ENCODE data around the gene GDI1. TPM values are rescaled to one million over a fixed set of nuclear protein-coding genes. Genes with fewer than 3 reads are reported as not detected.

Gene GDI1
- total and polyA plus RNA-seq, 2 of the 8 experiments (the other 6 are each of a cell fraction or from before 2014, with no cell fraction given) = 83.1 to 136 TPM

GRCh38 chrX:154481911-154482601 lies 45.1 kb downstream of the GDI1 start:
- Histone ChIP-seq H2BK12ac (ENCODE audit: low read depth, low read length) (no peak overlapping the region), H2BK15ac (ENCODE audit: low read length) (no peak overlapping the region), H2BK5ac (ENCODE audit: low read depth, low read length) (no peak overlapping the region), H3K18ac (ENCODE audit: extremely low read depth, low read length) (no peak overlapping the region), H3K4ac (replicated peaks; ENCODE audit: insufficient read length, low read depth, low read length) (no peak overlapping the region), H3K9me3 (ENCODE audit: insufficient read depth in 2 of 2, low read depth in 1 of 2, low read length in 1 of 2) (no peaks in the 10 kb centered on the region), H3K79me2 (ENCODE audit: control insufficient read depth in 1 of 2, insufficient read depth in 2 of 2, low read length in 2 of 2) (no peaks in the 10 kb centered on the region), H4K91ac (replicated peaks; ENCODE audit: insufficient read length, low read length) (no peak overlapping the region), H2BK20ac (ENCODE audit: low read length) (no peak overlapping the region), H2AFZ (ENCODE audit: low read length) (no peak overlapping the region), H4K20me1 (replicated peaks in 1 of 2; ENCODE audit: control insufficient read depth in 1 of 2, insufficient read depth in 2 of 2, low read length in 2 of 2) (peaks cover 0 to 2% of the 10 kb centered on the region in 2 experiments), H3K56ac (replicated peaks; ENCODE audit: insufficient read length, low read depth, low read length) (no peak overlapping the region), H3K14ac (ENCODE audit: insufficient read length) (no peak overlapping the region), H4K5ac (ENCODE audit: insufficient read length, low read depth, low read length) (no peak overlapping the region), H4K8ac (ENCODE audit: extremely low read depth, insufficient read depth, low read length) (no peak overlapping the region), H3K79me1 (ENCODE audit: low read depth, low read length) (no peaks in the 10 kb centered on the region), H3K27ac (ENCODE audit: low read depth, low read length) (no peak overlapping the region), H2AK5ac (ENCODE audit: low read depth, low read length) (no peak overlapping the region), H3K23me2 (ENCODE audit: low read depth, low read length) (peaks cover 3% of the 10 kb centered on the region; the same call in 1 of the 2 replicates), H3K4me3 (ENCODE audit: extremely low read depth in 1 of 4, insufficient read depth in 2 of 4, low read depth in 3 of 4, low read length in 4 of 4) (no peak overlapping the region), H3K4me1 (replicated peaks in 1 of 4; ENCODE audit: control insufficient read depth in 3 of 4, insufficient read depth in 4 of 4, low read length in 3 of 4) (peaks cover 0 to 6% (median 2%) of the 10 kb centered on the region in 4 experiments; a peak in 4 of 7 replicates), H2BK120ac (replicated peaks; ENCODE audit: low read depth, low read length) (no peak overlapping the region), H3K23ac (ENCODE audit: insufficient read length) (no peak overlapping the region), H3K27me3 (replicated peaks in 1 of 4; ENCODE audit: control insufficient read depth in 3 of 4, extremely low read depth in 1 of 4, insufficient read depth in 3 of 4, low read length in 3 of 4) (no peaks in the 10 kb centered on the region), H3K4me2 (ENCODE audit: insufficient read depth in 1 of 2, low read depth in 2 of 2, low read length in 2 of 2) (no peak overlapping the region), H3K36me3 (ENCODE audit: control insufficient read depth in 2 of 4, insufficient read depth in 4 of 4, low read length in 3 of 4) (peaks cover 0 to 13% (median 0%) of the 10 kb centered on the region in 4 experiments; a peak in 2 of 8 replicates), H3K9ac (replicated peaks in 1 of 4; ENCODE audit: extremely low read depth in 1 of 4, low read depth in 3 of 4, low read length in 3 of 4) (no peak overlapping the region)
- DNase-seq (ENCODE audit: low read depth in 1 of 2, low spot score in 2 of 2) (no peak), FAIRE-seq (no peak)
- POLR2A ChIA-PET (ENCODE audit: partially characterized antibody) = interaction anchor here (1.0 to 1.2 kb wide), 2 partner anchors 48 to 84 kb away, joined by 3 read pairs; partner anchors contain the start of gene RPL10
- no peak for TF ChIP-seq POLR2A (IDR thresholded peaks at IDR 0.05; ENCODE audit: control extremely low read depth in 1 of 2, low read depth in 2 of 2, low read length in 2 of 2)
- WGBS, 2 experiments (ENCODE audit: extremely low coverage in 1 of 2, insufficient coverage in 1 of 2, insufficient read length in 1 of 2, insufficient replicate concordance in 2 of 2, low coverage in 1 of 2, low lambda C conversion rate in 2 of 2, missing lambda C conversion rate in 1 of 2) = 82% methylated on average over 7 of the region's 14 CpGs; no CpG with 5 or more reads in 1 of the 2 experiments
- CTCF ChIA-PET (ENCODE audit: partially characterized antibody) = interaction anchor here (0.5 to 2.1 kb wide), 6 partner anchors 21 to 108 kb away, joined by 3 to 8 read pairs (median 3); no protein-coding TSS in a partner anchor

All from H1 (cell line).